Eye (tissue), 1 donor: Measurements from ENCODE around the gene VMA21.
A peak's percentile ranks its signal among the peaks of the same experiment; 100 is the strongest.

Source experiments
- DNase-seq: peaks from one replicate; pipeline ENCODE4 v3.0.0-alpha.2; 2015

Gene VMA21

DNA sequence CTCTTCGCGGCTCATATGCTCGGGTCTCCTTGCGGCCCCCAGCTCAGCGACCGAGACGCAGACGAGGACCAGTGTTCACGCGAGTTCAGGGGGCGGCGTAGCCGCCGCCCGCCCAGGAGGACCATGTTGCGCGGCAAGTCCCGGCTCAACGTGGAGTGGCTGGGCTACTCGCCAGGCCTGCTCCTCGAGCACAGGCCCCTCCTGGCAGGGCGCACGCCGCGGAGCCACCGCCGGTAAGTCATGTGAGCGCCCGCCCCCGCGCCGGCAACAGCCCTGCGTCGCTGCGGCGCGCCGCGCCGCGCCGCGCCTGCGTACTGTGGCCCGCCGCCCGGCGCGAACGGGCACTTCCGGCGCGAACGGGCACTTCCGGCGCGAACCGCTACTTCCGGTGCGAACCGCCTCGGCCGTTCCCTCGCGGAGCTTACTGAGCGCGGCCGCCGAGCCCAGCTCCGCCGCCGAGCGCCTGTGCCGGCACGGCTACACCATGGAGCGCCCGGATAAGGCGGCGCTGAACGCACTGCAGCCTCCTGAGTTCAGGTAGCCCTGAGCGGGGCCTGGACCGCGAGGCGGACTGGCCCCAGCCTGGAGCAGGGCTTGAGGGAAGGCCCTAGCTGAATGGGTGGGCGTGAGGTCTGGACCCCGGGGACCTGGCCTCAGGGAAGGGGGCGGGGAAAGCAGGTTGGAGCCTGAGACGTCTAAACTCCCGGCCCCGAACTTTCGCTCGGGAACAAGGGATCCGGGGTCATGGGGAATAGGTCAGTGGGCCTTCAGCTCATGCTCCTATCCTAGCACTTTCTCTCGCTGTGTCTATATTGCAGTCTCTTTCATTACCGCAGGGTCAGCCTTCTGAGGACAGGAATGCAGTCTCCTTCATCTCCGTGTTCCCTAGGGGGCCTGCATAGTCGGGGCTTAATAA, at the start of gene VMA21:
TSS of gene VMA21 (plus strand) at position 382 of the 916 bp plus-strand sequence. CDS start at position 485, 103 bp downstream.
- DNase-seq: peak; percentile 91

DNA sequence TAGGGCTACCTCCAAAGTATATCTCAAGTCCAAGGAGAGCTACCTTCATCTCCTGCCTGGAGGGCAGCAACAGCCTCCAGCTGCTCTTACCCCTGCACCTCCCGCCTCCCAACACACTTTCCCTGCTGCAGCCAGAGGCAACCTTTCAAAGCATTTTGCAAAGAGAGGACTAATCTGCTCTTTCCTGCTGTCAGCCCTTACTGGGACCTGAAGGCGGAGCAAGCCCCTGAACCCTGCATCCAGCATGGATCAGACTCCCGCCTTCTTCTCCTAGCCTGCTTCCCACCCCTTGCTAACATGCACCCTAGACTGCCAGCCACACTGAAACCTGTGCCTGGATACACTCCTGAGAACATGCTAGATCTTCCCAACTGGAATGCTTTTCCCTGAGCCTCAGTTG, 37.7 kb upstream of the VMA21 start:
- no peak for DNase-seq

DNA sequence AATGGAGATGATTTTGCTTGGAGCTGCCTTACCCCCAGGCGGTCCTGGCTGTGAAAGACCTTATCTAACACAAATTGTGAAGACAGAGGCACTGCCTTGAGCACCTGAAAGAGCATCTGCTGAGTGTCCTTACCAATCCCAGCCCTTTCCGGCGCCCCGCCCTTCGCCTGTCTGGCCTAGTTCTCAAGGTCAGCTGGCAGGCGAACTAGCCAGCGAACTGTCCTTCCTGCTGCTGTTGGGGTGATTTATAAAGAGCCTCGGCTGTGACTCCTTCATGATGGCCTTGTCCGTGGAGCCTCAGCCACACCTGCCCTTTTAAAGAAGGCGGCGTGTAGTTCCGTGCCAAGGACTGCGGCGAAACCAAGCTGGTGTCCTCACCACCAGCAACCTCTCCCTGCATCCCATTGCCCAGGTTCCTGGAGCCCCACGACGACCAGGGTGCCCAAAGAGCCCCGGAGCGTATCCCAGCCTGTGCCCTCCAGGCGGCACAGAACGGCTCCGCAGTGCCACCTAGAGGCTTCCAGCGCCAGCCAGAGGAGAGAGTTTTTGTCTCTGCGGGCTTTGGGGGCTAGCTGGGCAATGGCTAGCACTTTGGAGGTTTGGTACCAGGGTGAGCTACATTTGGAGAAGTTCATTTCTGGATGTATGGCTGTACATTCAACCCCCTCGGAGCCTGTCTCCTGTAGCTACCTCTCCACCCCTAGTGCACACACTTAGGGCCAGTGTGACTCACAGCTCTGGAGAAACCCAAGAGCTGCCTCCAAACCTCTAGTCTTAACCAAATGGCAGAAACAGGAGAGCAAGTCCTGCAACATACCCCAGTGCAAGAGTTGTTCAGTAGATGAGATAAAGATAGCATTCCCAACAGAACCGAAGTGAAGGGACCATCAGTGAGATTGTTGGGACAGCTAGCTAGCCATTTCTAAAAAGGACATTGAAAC, 36.8 kb upstream of the VMA21 start:
- DNase-seq: peak; percentile 53

- no peak for DNase-seq
Observed at GRCh38 chrX:151363316-151363715, 33.7 kb upstream of the VMA21 start.

DNA sequence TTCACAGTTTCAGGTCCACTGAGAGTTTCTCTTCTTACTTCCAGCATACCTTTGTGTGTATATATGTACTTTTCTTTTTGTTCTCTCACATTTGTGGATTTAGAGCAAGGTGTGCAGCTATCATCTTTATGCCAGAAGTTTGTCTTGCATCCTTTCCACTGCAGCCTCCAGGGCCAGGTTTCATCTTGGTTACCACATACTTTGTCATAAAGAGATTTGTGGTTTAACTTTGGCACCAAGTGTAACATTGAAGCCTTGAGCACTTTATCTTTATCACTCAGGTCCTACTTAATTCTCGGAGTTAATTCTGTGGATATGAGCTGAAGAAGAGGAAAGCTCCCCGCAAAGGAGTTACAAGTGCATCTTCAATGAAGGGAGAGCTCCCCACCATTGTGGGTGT, 31.4 kb upstream of the VMA21 start:
- DNase-seq: no peak

DNA sequence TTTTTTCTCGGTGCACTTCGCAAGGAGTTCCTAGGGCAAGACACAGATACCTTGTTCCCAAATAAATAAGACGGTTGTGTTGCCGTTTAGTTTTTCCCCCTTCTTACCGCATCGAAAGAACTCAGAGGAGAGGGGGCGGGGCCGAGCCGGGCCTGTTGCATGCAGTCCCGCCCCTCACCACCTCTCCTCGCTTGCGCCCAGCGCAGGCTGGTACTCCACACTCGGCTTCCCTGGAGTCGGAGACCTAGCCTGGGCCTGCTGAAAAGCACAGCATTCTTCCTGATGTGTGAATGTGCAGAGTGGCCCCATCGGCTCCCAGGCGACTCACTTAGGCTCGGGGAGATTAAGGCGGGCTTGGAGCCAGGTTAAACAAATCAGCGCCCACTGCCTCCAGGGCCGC, 26.1 kb upstream of the VMA21 start:
- DNase-seq: no peak

GRCh38 chrX:151384807-151385206, 12.2 kb upstream of the VMA21 start:
- DNase-seq: no peak

GRCh38 chrX:151386838-151387459, 10.1 kb upstream of the VMA21 start:
- DNase-seq: no peak

DNA sequence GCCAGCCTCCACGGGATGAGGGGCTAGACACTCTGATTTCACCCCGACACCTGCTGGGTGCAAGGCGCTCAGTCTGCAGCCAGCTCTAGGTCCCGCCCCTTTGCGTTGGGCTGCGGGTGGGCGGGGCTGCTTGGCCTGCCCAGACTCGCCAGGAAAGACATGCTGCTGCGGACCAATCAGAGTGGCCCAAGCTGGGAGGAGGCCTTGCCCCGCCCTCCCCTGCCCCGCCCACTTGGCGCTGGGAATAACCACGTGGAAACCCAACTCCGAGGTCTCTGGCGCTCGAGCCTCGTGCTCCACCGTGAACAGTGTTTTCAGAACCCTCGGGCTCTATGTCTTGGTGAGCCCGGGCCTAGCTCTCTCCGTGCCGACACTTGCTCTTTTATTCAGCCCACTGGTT, 5.3 kb upstream of the VMA21 start:
- no peak for DNase-seq

DNA sequence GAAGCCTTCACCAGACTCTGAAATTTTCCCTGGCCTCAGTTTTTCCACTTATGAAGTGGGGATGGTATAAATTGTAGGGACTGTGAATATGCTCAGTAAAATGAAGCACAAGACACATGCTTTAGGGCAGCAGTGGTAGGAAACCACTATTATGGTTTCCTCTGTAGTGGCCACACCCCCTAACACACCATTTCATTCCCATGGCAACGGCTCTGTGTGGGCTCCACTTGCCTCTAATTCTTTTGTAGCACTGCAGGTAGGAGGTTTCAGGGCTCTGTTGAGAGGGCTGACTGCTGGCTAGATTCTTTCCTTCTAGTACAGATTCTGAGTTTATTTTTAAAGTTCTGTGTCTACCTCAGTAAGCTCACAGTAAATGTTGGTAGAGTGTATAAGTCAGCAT, 3.5 kb upstream of the VMA21 start:
- DNase-seq: no peak

DNA sequence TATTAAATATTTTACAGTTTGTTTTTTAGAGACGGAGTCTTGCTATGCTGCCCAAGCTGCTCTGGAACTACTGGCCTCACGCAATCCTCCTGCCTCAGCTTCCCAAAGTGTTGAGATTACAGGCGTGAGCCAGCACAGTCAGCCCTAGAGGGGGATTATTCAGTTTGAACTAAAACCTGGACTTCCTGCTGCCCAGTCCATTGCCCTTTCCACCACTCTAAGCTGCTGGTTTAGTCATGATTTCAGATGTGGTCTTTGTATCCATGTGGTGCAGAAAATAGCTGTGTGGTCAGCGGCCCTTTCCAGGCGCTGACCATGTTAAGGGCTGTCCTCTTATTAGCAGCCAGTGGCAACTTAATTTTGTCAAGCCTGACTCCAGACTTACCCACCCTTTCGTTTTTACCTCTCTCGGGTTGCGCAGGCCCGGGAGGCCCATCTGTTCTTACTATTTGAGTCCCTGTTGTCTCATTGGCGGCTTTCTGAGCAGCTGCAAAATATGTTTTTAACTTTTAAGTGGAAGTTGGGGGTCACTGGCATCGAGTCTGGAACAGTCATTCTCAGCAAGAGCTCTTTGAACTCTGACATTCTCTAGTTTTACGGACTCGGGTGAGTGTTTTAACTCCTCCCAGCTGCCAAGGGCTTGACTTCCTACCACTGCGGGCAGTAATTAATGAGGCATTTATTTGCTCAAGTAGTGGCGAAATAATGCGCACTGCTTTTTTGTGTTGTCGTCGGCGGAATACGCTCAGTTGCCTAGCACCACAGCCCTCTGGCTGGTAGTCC, 773 bp upstream of the VMA21 start:
- DNase-seq: no peak

GRCh38 chrX:151397741-151398070, 700 bp downstream of the VMA21 start:
- DNase-seq: no peak

DNA sequence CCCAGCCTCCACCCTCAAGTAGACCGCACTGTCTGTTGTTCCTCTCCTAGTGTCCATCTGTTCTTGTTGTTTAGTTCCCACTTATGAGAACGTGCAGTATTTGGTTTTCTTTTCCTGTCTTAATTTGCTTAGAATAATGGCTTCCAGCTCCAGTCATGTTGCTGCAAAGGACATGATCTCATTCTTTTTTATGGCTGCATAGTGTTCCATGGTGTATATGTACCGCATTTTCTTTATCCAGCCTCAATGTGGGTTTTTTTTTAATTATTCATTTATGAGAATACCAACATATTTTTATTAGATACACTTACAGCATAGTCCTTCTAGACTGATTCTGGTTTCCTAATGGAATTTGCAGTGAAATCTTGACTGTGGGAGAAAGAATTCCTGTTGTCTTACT, 1.3 kb downstream of the VMA21 start:
- no peak for DNase-seq

DNA sequence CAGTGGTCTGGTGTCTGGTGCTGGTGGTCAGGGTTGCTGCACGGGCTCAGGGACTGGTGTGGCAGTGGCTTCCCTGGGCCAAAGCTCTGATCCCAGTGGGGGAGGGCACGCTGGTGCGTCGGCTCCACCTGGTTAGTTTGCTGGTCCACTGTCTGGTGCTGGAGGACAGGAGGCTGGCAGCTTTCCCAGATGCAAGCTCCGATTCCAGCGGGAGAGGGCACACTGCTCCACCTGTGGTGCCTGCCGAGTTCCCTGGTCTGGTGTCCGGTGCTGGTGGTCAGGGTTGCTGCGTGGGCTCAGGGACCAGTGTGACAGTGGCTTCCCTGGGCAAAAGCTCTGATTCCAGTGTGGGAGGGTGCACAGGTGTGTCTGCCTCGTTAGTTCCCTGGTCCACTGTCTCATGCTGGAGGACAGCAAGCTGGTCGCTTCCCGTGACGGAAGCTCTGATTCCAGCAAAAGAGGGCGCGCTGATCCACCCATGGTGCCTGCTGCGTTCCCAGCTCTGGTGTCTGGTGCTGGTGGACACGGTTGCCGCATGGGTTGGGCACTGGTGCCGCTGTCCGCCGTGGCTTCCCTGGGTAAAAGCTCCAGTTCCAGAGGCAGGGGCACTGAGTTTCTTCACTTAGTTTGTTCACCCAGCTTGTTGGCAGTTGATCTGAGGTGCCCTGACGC, 5.8 kb downstream of the VMA21 start:
- no peak for DNase-seq

GRCh38 chrX:151416579-151416978, 19.6 kb downstream of the VMA21 start:
- DNase-seq: no peak

DNA sequence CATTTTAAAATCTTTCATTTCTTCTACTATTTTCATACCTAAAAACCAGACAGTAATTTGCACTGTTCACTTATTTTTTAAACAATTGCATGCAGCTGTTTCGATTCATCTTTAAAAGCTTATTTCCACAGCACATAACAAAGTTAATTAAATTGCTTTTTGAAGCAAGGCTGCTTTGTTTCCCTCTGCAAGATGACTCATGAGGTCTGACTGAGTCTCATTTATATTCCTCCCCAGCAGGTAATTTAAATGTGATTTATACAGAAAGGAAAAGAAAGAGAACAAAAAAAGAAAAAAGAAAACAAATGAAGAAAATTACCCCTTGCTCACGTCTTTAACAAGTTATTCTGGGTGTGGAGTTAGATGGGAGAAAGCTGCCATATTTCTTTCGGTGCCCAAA, 22.8 kb downstream of the VMA21 start:
- no peak for DNase-seq

DNA sequence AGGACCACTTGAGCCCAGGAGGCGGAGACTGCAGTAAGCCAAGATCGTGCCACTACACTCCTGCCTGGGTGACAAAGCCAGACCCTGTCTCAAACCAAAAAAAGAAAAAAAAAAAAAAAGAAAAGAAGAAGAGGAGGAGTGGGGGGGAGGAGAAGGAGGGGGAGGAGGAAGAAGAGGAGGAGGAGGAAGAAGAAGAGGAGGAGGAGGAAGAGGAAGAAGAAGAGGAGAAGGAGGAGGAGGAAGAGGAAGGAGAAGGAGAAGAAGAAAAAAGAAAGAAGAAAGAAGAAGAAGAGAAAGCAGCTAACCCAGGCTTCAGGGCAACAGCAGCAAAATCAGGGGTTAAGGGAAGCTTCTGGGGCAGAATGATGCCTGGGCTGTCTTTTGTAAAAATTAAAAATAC, 27.5 kb downstream of the VMA21 start:
- DNase-seq: no peak

- no peak for DNase-seq
Observed at GRCh38 chrX:151448509-151448908, 51.5 kb downstream of the VMA21 start.

- no peak for DNase-seq
Observed at GRCh38 chrX:151458824-151459223, 61.8 kb downstream of the VMA21 start.
